Measurements from ENCODE around the gene PNMA8B.
A peak's percentile ranks its signal among the peaks of the same experiment; 100 is the strongest.

PNMA8B gene

GRCh38 chr19:46466536-46467196 lies 29.0 kb downstream of the PNMA8B start:
- no peak for DNase-seq (ENCODE audit: insufficient read length, low spot score)
- FAIRE-seq, result peak; percentile 90

DNA sequence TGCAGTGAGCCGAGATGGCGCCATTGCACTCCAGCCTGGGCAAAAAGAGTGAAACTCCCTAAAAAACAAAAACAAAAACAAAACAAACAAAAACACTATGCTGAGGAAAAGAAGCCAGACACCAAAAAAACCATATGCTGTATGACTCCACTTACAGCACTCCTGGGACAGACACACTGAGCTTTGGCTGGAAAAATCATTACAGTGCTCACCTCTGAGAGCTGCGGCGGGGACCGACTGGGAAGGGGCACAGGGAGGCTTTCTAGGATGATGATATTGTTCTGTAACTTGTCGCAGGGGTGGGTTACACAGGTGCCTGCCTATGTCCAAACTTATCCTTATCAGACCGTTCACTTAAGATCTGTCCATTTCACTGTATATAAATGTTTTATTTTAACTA lies 32.2 kb downstream of the PNMA8B start:
- FAIRE-seq (no peak), DNase-seq (ENCODE audit: insufficient read length, low spot score) (no peak)
- TF ChIP-seq POU2F2 (IDR thresholded peaks at IDR 0.05; ENCODE audit: low read depth, low read length) (no peak), TAF1 (IDR thresholded peaks at IDR 0.05; ENCODE audit: low read depth, low read length) (no peak), PAX5 (IDR thresholded peaks at IDR 0.05; ENCODE audit: insufficient read depth, low read length, severe bottlenecking) (no peak), POLR2AphosphoS5 (IDR thresholded peaks at IDR 0.05; ENCODE audit: low read depth, low read length) (no peak), SPI1 (IDR thresholded peaks at IDR 0.05; ENCODE audit: low read depth, low read length) (no peak), POLR2A (IDR thresholded peaks at IDR 0.05; ENCODE audit: low read depth, low read length) (no peak)

More at GRCh38 chr19:46466536-46467196, 29.0 kb downstream of the PNMA8B start:
- no peak for TF ChIP-seq PAX5 (IDR thresholded peaks at IDR 0.05; ENCODE audit: insufficient read depth, low read length, severe bottlenecking)

GRCh38 chr19:46461537-46461936 lies 34.1 kb downstream of the PNMA8B start:
- no peak for DNase-seq (ENCODE audit: insufficient read length, low spot score)
- TF ChIP-seq POU2F2 (IDR thresholded peaks at IDR 0.05; ENCODE audit: low read depth, low read length) (no peak), POLR2AphosphoS5 (IDR thresholded peaks at IDR 0.05; ENCODE audit: low read depth, low read length) (no peak), TAF1 (IDR thresholded peaks at IDR 0.05; ENCODE audit: low read depth, low read length) (no peak), POLR2A (IDR thresholded peaks at IDR 0.05; ENCODE audit: low read depth, low read length) (no peak), SPI1 (IDR thresholded peaks at IDR 0.05; ENCODE audit: low read depth, low read length) (no peak), PAX5 (IDR thresholded peaks at IDR 0.05; ENCODE audit: insufficient read depth, low read length, severe bottlenecking) (no peak)
- FAIRE-seq, result no peak

DNA sequence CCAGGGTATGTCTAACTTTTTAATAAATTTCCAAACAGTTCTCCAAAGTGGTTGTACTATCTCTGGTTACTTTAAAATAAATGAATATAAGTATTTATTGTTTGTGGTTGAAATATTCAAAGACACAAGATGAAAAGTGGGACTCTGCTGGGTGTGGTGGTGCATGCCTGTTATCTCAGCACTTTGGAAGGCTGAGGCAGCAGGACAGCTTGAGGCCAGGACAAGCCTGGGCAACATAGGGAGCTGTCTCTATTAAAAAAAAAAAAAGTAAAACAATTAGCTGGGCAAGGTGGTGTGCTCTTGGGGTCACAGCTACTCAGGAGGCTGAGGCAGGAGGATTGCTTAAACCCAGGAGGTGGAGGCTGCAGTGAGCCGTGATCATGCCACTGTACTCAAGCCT lies 34.7 kb downstream of the PNMA8B start:
- no peak for TF ChIP-seq TAF1 (IDR thresholded peaks at IDR 0.05; ENCODE audit: low read depth, low read length)
- no peak for TF ChIP-seq SPI1 (IDR thresholded peaks at IDR 0.05; ENCODE audit: low read depth, low read length)
- TF ChIP-seq PAX5 (IDR thresholded peaks at IDR 0.05; ENCODE audit: insufficient read depth, low read length, severe bottlenecking), result no peak
- TF ChIP-seq POLR2A (IDR thresholded peaks at IDR 0.05; ENCODE audit: low read depth, low read length), result no peak
- no peak for TF ChIP-seq POU2F2 (IDR thresholded peaks at IDR 0.05; ENCODE audit: low read depth, low read length)
- no peak for TF ChIP-seq POLR2AphosphoS5 (IDR thresholded peaks at IDR 0.05; ENCODE audit: low read depth, low read length)
- FAIRE-seq (no peak), DNase-seq (ENCODE audit: insufficient read length, low spot score) (no peak)

GRCh38 chr19:46460055-46460454 lies 35.6 kb downstream of the PNMA8B start:
- no peak for FAIRE-seq
- TF ChIP-seq TAF1 (IDR thresholded peaks at IDR 0.05; ENCODE audit: low read depth, low read length) (no peak), POU2F2 (IDR thresholded peaks at IDR 0.05; ENCODE audit: low read depth, low read length) (no peak), POLR2A (IDR thresholded peaks at IDR 0.05; ENCODE audit: low read depth, low read length) (no peak), SPI1 (IDR thresholded peaks at IDR 0.05; ENCODE audit: low read depth, low read length) (no peak), POLR2AphosphoS5 (IDR thresholded peaks at IDR 0.05; ENCODE audit: low read depth, low read length) (no peak), PAX5 (IDR thresholded peaks at IDR 0.05; ENCODE audit: insufficient read depth, low read length, severe bottlenecking) (no peak)
- no peak for DNase-seq (ENCODE audit: insufficient read length, low spot score)

DNA sequence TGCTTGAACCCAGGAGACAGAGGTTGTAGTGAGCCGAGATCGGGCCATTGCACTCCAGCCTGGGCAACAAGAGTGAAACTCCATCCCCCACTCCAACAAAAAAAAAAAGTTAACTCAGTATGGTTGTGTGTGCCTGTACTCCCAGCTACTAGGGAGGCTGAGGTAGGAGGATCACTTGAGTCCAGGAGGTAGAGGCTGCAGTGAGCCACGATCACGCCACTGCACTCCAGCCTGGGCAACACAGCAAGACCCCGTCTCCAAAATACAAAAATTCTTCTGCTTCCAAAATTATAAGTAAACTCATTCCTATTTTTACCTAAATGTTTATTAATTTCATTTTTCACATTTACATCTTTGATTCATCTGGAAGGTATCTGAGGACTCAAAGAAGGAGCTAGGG lies 38.7 kb downstream of the PNMA8B start:
- no peak for FAIRE-seq
- no peak for DNase-seq (ENCODE audit: insufficient read length, low spot score)
- TF ChIP-seq SPI1 (IDR thresholded peaks at IDR 0.05; ENCODE audit: low read depth, low read length) (no peak), POLR2A (IDR thresholded peaks at IDR 0.05; ENCODE audit: low read depth, low read length) (no peak), POLR2AphosphoS5 (IDR thresholded peaks at IDR 0.05; ENCODE audit: low read depth, low read length) (no peak), POU2F2 (IDR thresholded peaks at IDR 0.05; ENCODE audit: low read depth, low read length) (no peak), TAF1 (IDR thresholded peaks at IDR 0.05; ENCODE audit: low read depth, low read length) (no peak), PAX5 (IDR thresholded peaks at IDR 0.05; ENCODE audit: insufficient read depth, low read length, severe bottlenecking) (no peak)

- FAIRE-seq, result no peak
- no peak for TF ChIP-seq TAF1 (IDR thresholded peaks at IDR 0.05; ENCODE audit: low read depth, low read length)
- no peak for TF ChIP-seq POU2F2 (IDR thresholded peaks at IDR 0.05; ENCODE audit: low read depth, low read length)
- no peak for TF ChIP-seq SPI1 (IDR thresholded peaks at IDR 0.05; ENCODE audit: low read depth, low read length)
- TF ChIP-seq POLR2AphosphoS5 (IDR thresholded peaks at IDR 0.05; ENCODE audit: low read depth, low read length), result no peak
- TF ChIP-seq POLR2A (IDR thresholded peaks at IDR 0.05; ENCODE audit: low read depth, low read length), result no peak
- no peak for TF ChIP-seq PAX5 (IDR thresholded peaks at IDR 0.05; ENCODE audit: insufficient read depth, low read length, severe bottlenecking)
- no peak for DNase-seq (ENCODE audit: insufficient read length, low spot score)
These were observed 41.4 kb downstream of the PNMA8B start for GRCh38 chr19:46454244-46454643.

- no peak for TF ChIP-seq TAF1 (IDR thresholded peaks at IDR 0.05; ENCODE audit: low read depth, low read length)
- no peak for TF ChIP-seq PAX5 (IDR thresholded peaks at IDR 0.05; ENCODE audit: insufficient read depth, low read length, severe bottlenecking)
- TF ChIP-seq POLR2AphosphoS5 (IDR thresholded peaks at IDR 0.05; ENCODE audit: low read depth, low read length), result no peak
These were observed 42.0 kb downstream of the PNMA8B start for GRCh38 chr19:46453661-46454060.

GRCh38 chr19:46452186-46452585 lies 43.5 kb downstream of the PNMA8B start:
- DNase-seq (ENCODE audit: insufficient read length, low spot score) (no peak), FAIRE-seq (no peak)
- TF ChIP-seq POLR2AphosphoS5 (IDR thresholded peaks at IDR 0.05; ENCODE audit: low read depth, low read length) (no peak), PAX5 (IDR thresholded peaks at IDR 0.05; ENCODE audit: insufficient read depth, low read length, severe bottlenecking) (no peak), POU2F2 (IDR thresholded peaks at IDR 0.05; ENCODE audit: low read depth, low read length) (no peak), POLR2A (IDR thresholded peaks at IDR 0.05; ENCODE audit: low read depth, low read length) (no peak), TAF1 (IDR thresholded peaks at IDR 0.05; ENCODE audit: low read depth, low read length) (no peak), SPI1 (IDR thresholded peaks at IDR 0.05; ENCODE audit: low read depth, low read length) (no peak)

More at GRCh38 chr19:46453661-46454060, 42.0 kb downstream of the PNMA8B start:
- DNase-seq (ENCODE audit: insufficient read length, low spot score) (no peak), FAIRE-seq (no peak)

- FAIRE-seq (no peak), DNase-seq (ENCODE audit: insufficient read length, low spot score) (no peak)
- no peak for TF ChIP-seq PAX5 (IDR thresholded peaks at IDR 0.05; ENCODE audit: insufficient read depth, low read length, severe bottlenecking)
- TF ChIP-seq TAF1 (IDR thresholded peaks at IDR 0.05; ENCODE audit: low read depth, low read length), result no peak
- TF ChIP-seq POU2F2 (IDR thresholded peaks at IDR 0.05; ENCODE audit: low read depth, low read length), result no peak
- no peak for TF ChIP-seq SPI1 (IDR thresholded peaks at IDR 0.05; ENCODE audit: low read depth, low read length)
- TF ChIP-seq POLR2A (IDR thresholded peaks at IDR 0.05; ENCODE audit: low read depth, low read length), result no peak
- no peak for TF ChIP-seq POLR2AphosphoS5 (IDR thresholded peaks at IDR 0.05; ENCODE audit: low read depth, low read length)
These were observed 44.3 kb downstream of the PNMA8B start for GRCh38 chr19:46451352-46451751.
